SU-DHL-6 (cell line): Measurements from ENCODE around the gene CRYBG2.

ENCODE experiments used
- H2AFZ ChIP-seq: fragments of 200-600 bp; sonication (generic); 2 replicates; pipeline ENCODE4 v1.6.1; 2014; ENCODE audit warnings: low read depth, mild to moderate bottlenecking, moderate library complexity, mixed read lengths, antibody characterized with exemption, low read length; ENCODE audit not compliant: severe bottlenecking
- H3F3A ChIP-seq: fragments of 200-600 bp; shearing (Covaris generic); 2 replicates; pipeline ENCODE4 v1.6.0; 2016; ENCODE audit warnings: antibody characterized with exemption, mild to moderate bottlenecking; ENCODE audit not compliant: insufficient read depth
- H3K27ac ChIP-seq: fragments of 200-600 bp; sonication (generic); 2 replicates; pipeline ENCODE4 v1.5.1; 2016; ENCODE audit warnings: low read depth, mild to moderate bottlenecking, low read length, moderate library complexity, mixed read lengths
- H3K27me3 ChIP-seq: fragments of 200-600 bp; sonication (generic), shearing (Covaris generic); 2 replicates; pipeline ENCODE4 v1.6.0; 2014; ENCODE audit warnings: mild to moderate bottlenecking, low read length
- H3K36me3 ChIP-seq: fragments of 200-600 bp; sonication (generic); 2 replicates; pipeline ENCODE4 v1.6.1; 2014; ENCODE audit warnings: mild to moderate bottlenecking, low read length, mixed read lengths
- H3K4me2 ChIP-seq: fragments of 300-600, 200-600 bp; shearing (Covaris generic), sonication (generic); 2 replicates; pipeline ENCODE4 v1.6.0; 2014; ENCODE audit warnings: low read length, low read depth, mild to moderate bottlenecking; ENCODE audit not compliant: poor library complexity, severe bottlenecking
- H3K4me3 ChIP-seq: fragments of 200-600 bp; sonication (generic); 2 replicates; pipeline ENCODE4 v1.5.1; 2014; ENCODE audit warnings: antibody characterized with exemption, low read length, mild to moderate bottlenecking, mixed read lengths; ENCODE audit not compliant: insufficient read depth, poor library complexity, severe bottlenecking
- H3K79me2 ChIP-seq: fragments of 200-600 bp; sonication (generic); 2 replicates; pipeline ENCODE4 v1.6.1; 2014; ENCODE audit warnings: mild to moderate bottlenecking, low read length, moderate library complexity; ENCODE audit not compliant: insufficient read depth
- H3K9ac ChIP-seq: fragments of 200-600 bp; sonication (generic); 2 replicates; pipeline ENCODE4 v1.7.0; 2014; ENCODE audit warnings: mild to moderate bottlenecking, low read length
- H3K9me2 ChIP-seq: fragments of 200-600 bp; sonication (generic); replicated peaks from 2 replicates; pipeline ENCODE4 v1.6.1; 2014; ENCODE audit warnings: low read length; ENCODE audit not compliant: insufficient read depth
- H3K9me3 ChIP-seq: fragments of 200-600 bp; sonication (generic); 2 replicates; pipeline ENCODE4 v1.6.1; 2014; ENCODE audit warnings: low read length, mixed read lengths; ENCODE audit not compliant: insufficient read depth
- H4K20me1 ChIP-seq: fragments of 200-600 bp; sonication (generic); 2 replicates; pipeline ENCODE4 v1.6.1; 2014; ENCODE audit warnings: low read depth, mild to moderate bottlenecking, antibody characterized with exemption, low read length, moderate library complexity, mixed read lengths
- CTCF ChIP-seq: fragments of 200-600 bp; sonication (generic); IDR thresholded peaks from one replicate; pipeline ENCODE4 v1.5.1; 2017; ENCODE audit warnings: antibody characterized with exemption, mild to moderate bottlenecking, low read length, moderate library complexity; ENCODE audit not compliant: insufficient read depth, poor library complexity, severe bottlenecking
- EZH2phosphoT487 ChIP-seq: fragments of 200-600 bp; sonication (generic), shearing (Covaris generic); conservative IDR thresholded peaks from 2 replicates; pipeline ENCODE4 v1.6.1; 2018; ENCODE audit warnings: mild to moderate bottlenecking, antibody characterized with exemption, low read length, moderate library complexity, mixed read lengths

CRYBG2 gene

GRCh38 chr1:26288311-26288941 is 65.5 kb downstream of the CRYBG2 start:
- Histone ChIP-seq H3K27ac (peak overlapping the region; percentile 97), H3K9me3 (no peaks in the 10 kb centered on the region), H4K20me1 (no peaks in the 10 kb centered on the region), H3K36me3 (no peaks in the 10 kb centered on the region), H3K4me3 (no peak overlapping the region), H3K9me2 (no peaks in the 10 kb centered on the region), H3K79me2 (no peaks in the 10 kb centered on the region), H2AFZ (peak overlapping the region; percentile 10), H3K27me3 (no peaks in the 10 kb centered on the region), H3K9ac (peak overlapping the region; percentile 65), H3F3A (peaks cover 47% of the 10 kb centered on the region), H3K4me2 (peak overlapping the region; percentile 60)
- TF ChIP-seq CTCF: no peak
- TF ChIP-seq EZH2phosphoT487: no peak

- H2AFZ ChIP-seq: peak overlapping the region; percentile 10
- H3K36me3 ChIP-seq: no peaks in the 10 kb centered on the region
- H3K4me3 ChIP-seq: no peak overlapping the region
- H3K27ac ChIP-seq: peak overlapping the region; percentile 97
- H3K79me2 ChIP-seq: no peaks in the 10 kb centered on the region
- H3K9me3 ChIP-seq: no peaks in the 10 kb centered on the region
- peaks cover 47% of the 10 kb centered on the region for H3F3A ChIP-seq
- H3K9me2 ChIP-seq: no peaks in the 10 kb centered on the region
- no peaks in the 10 kb centered on the region for H4K20me1 ChIP-seq
- H3K27me3 ChIP-seq: no peaks in the 10 kb centered on the region
- TF ChIP-seq EZH2phosphoT487: no peak
- TF ChIP-seq CTCF: no peak
- peak overlapping the region; percentile 60 for H3K4me2 ChIP-seq
- peak overlapping the region; percentile 65 for H3K9ac ChIP-seq
Observed at GRCh38 chr1:26287811-26288210, 66.1 kb downstream of the CRYBG2 start.

GRCh38 chr1:26287033-26287711 is 66.8 kb downstream of the CRYBG2 start:
- H4K20me1 ChIP-seq: no peaks in the 10 kb centered on the region
- H3F3A ChIP-seq: peaks cover 47% of the 10 kb centered on the region
- H3K9me2 ChIP-seq: no peaks in the 10 kb centered on the region
- TF ChIP-seq CTCF: no peak
- TF ChIP-seq EZH2phosphoT487: no peak
- no peaks in the 10 kb centered on the region for H3K79me2 ChIP-seq
- H3K4me3 ChIP-seq: no peak overlapping the region
- H2AFZ ChIP-seq: no peak overlapping the region
- no peaks in the 10 kb centered on the region for H3K9me3 ChIP-seq
- peak overlapping the region; percentile 97 for H3K27ac ChIP-seq
- H3K4me2 ChIP-seq: peak overlapping the region; percentile 60
- H3K36me3 ChIP-seq: no peaks in the 10 kb centered on the region
- peak overlapping the region; percentile 65 for H3K9ac ChIP-seq
- H3K27me3 ChIP-seq: no peaks in the 10 kb centered on the region
